Prostate gland (tissue), 2 donors: ENCODE measurements around the gene TIGD1. TPM values are rescaled to one million over a fixed set of nuclear protein-coding genes. Genes with fewer than 3 reads are reported as not detected.

Experiments
- DNase-seq: peaks from one replicate; pipeline ENCODE4 v3.0.0-alpha.2; 2019; ENCODE audit warnings: low spot score
- H3K27ac ChIP-seq, 2 donors: fragments of 200-600 bp; sonication (generic); 2 replicates each; pipeline ENCODE4 v1.5.1; 2017 to 2019
- H3K27me3 ChIP-seq: fragments of 200-600 bp; sonication (generic); replicated peaks from 2 replicates; pipeline ENCODE4 v1.5.1; 2019; ENCODE audit not compliant: insufficient read depth
- H3K36me3 ChIP-seq, 2 donors: fragments of 200-600 bp; sonication (generic); 1 replicate in 1 of 2; 2 replicates in 1 of 2; pipeline versions ENCODE4 v1.5.1 to v1.8.1; 2017 to 2019
- H3K4me1 ChIP-seq: fragments of 200-600 bp; sonication (generic); replicated peaks from 2 replicates; pipeline ENCODE4 v1.5.1; 2019
- H3K4me3 ChIP-seq, 2 donors: fragments of 200-600 bp; sonication (generic); 2 replicates each; pipeline ENCODE4 v1.5.1; 2017 to 2019
- H3K9me3 ChIP-seq: fragments of 200-600 bp; sonication (generic); 2 replicates; pipeline ENCODE4 v1.5.1; 2017
- POLR2A ChIP-seq: fragments of 450-650 bp; IDR thresholded peaks from one replicate; pipeline ENCODE4 v1.6.1; 2016; ENCODE audit warnings: antibody characterized with exemption, mild to moderate bottlenecking
- POLR2AphosphoS5 ChIP-seq: sonication (generic); formaldehyde crosslinking; IDR thresholded peaks from one replicate; pipeline ENCODE4 v1.6.1; 2017; ENCODE audit warnings: antibody characterized with exemption
- WGBS: methylation state at CpG from one replicate; pipeline ENCODE4 v1.1.5; 2018; 5-methylcytosine and 5-hydroxymethylcytosine counted together
- intact Hi-C: fragments of 100-400 bp; cut with DNase I; formaldehyde crosslinking; loops from one replicate; pipeline ENCODE4 v1.14.2; 2022
- total RNA-seq, 2 donors: library from RNA; depleted of rRNA; stranded (reverse); fragments of >200 nt; gene quantifications; one replicate each; pipeline ENCODE4 v1.1.0, GENCODE V29; 2016
- TF ChIP-seq, protein P1 (sequence below), 4 experiments: fragments of 200-600 bp in 2 of 4; fragments of 450-650 bp in 2 of 4; sonication (generic) in 2 of 4; IDR thresholded peaks; 1 replicate in 3 of 4; 2 replicates in 1 of 4; pipeline ENCODE4 v1.5.1; 2016 to 2019; ENCODE audit warnings: antibody characterized with exemption in 4 of 4, mild to moderate bottlenecking in 2 of 4, moderate library complexity in 2 of 4

Gene TIGD1
- total RNA-seq, 2 donors from 2014 or later = 2.6 to 4.9 TPM

DNA sequence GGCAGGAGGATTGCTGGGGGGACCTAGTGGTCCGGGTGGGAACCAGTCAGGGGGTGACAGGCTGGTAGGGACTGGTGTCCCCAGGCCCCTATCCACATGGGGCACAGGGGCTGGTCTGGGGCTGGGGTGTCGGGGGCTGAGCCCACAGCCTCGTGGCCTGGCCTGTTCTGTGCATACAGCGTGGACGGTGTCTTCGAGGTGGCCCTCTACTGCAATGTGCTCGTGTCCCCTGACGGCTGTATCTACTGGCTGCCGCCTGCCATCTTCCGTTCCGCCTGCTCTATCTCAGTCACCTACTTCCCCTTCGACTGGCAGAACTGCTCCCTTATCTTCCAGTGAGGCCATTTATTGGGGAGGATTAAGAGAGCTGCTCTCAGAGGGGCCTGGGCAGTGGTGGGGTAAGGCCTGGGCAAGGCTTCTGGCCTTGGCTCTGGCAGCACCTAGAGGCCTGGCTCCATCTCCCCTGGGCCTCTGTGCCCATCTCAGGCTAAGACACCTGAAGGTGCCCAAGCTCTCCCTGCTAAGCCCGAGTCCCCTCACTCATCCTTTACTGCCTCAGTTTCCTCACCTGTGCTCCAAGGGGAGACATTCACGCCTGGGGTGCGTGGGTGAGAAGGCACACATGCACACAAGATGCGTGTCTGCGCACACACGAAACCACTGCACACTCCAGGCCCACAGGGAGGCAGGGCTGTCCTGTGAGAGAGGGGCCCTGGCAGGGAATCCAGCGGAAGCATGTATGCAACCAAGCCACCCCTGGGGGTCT, 9.0 kb downstream of the TIGD1 start:
- H3K4me1 ChIP-seq = no peaks in the 10 kb centered on the region
- H3K9me3 ChIP-seq = no peaks in the 10 kb centered on the region
- TF ChIP-seq POLR2A (no peak), POLR2AphosphoS5 (no peak)
- TF ChIP-seq, protein P1, sequence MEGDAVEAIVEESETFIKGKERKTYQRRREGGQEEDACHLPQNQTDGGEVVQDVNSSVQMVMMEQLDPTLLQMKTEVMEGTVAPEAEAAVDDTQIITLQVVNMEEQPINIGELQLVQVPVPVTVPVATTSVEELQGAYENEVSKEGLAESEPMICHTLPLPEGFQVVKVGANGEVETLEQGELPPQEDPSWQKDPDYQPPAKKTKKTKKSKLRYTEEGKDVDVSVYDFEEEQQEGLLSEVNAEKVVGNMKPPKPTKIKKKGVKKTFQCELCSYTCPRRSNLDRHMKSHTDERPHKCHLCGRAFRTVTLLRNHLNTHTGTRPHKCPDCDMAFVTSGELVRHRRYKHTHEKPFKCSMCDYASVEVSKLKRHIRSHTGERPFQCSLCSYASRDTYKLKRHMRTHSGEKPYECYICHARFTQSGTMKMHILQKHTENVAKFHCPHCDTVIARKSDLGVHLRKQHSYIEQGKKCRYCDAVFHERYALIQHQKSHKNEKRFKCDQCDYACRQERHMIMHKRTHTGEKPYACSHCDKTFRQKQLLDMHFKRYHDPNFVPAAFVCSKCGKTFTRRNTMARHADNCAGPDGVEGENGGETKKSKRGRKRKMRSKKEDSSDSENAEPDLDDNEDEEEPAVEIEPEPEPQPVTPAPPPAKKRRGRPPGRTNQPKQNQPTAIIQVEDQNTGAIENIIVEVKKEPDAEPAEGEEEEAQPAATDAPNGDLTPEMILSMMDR (IDR thresholded peaks at IDR 0.05) = no peak
- no peak for DNase-seq
- H3K27ac ChIP-seq = no peak overlapping the region
- H3K27me3 ChIP-seq = no peaks in the 10 kb centered on the region
- 74% methylated on average over 19 of the region's 19 CpGs for WGBS
- H3K36me3 ChIP-seq = no peaks in the 10 kb centered on the region
- intact Hi-C loops = no loop called here
- H3K4me3 ChIP-seq = no peak overlapping the region

DNA sequence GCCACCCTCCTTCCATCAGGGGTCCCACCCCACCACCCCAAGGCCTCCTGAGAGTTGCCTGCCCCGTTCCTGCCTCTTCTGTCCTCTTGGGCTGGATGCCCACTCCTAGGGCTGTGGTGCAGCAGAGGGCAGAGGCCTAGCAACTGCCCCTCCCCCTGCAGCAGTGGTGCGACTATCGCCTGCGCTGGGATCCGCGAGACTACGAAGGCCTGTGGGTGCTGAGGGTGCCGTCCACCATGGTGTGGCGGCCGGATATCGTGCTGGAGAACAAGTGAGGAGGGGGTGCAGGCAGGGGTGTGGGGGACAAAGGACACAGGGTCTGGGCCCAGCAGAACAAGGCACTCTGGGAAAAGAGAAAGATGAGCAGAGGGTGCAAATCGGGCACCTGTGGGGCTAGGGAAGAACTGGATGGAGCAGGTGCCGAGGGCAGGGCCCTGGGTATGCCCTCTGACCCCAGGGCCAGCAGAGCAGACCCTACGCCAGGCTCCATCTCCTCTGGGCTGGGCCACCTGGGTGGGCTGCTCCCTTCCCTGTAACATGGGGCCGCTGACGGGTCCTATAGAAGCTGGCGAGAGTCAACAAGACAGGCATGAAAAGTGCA, 9.8 kb downstream of the TIGD1 start:
- 84% methylated on average over 17 of the region's 17 CpGs for WGBS
- Histone ChIP-seq H3K36me3 (no peaks in the 10 kb centered on the region), H3K27ac (no peak overlapping the region), H3K9me3 (no peaks in the 10 kb centered on the region), H3K4me1 (no peaks in the 10 kb centered on the region), H3K4me3 (no peak overlapping the region), H3K27me3 (no peaks in the 10 kb centered on the region)
- intact Hi-C loops = no loop called here
- no peak for DNase-seq
- no peak for TF ChIP-seq POLR2AphosphoS5
- TF ChIP-seq, protein P1 (IDR thresholded peaks at IDR 0.05) = no peak
- TF ChIP-seq POLR2A = no peak

DNA sequence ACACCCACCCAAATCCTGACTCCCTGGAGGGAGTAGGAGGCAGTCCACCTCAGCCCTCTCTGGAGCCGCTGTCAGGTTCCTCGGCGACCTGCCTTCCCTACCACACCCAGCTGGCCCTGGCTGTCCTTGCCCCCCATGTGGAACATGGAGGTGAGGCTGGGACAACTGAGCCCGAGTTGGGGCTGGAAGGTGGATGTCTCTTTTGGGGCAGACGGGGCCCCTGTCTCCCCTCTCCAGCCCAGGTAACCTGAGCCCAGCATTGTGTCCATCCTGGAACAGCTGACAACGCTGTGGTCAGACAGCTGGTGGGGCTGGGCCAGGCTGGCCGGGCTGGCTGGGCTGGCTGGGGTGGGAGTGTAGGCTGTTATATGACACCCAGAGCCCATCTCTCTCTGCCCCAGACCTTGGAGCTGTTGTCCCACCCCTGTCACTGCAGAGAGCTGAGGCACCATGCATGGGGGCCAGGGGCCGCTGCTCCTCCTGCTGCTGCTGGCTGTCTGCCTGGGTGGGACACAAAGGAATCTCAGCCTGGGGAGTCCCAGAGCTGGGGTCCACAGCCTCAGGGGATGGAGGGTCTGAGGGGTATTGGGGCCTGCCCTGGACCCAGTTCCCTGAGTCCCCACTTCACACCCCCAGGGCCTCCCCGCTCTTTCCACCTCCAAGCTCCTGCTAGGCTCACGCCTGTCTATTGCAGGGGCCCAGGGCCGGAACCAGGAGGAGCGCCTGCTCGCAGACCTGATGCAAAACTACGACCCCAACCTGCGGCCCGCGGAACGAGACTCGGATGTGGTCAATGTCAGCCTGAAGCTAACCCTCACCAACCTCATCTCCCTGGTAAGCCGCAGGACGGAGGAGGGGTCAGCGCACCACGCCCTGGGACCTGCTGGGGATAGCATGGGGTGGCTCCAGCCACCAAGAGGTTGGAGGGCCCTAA, 10.8 kb downstream of the TIGD1 start, which contains the start of gene CHRNG:
Gene CHRNG, plus strand, starts transcription at position 395 of the 934 bp plus-strand sequence. Its CDS starts 56 bp downstream, at position 451.
- H3K9me3 ChIP-seq = no peaks in the 10 kb centered on the region
- no peak within 1 kb of the TSS for H3K27ac ChIP-seq
- no peaks in the 10 kb centered on the region for H3K4me1 ChIP-seq
- DNase-seq = no peak
- WGBS = 37% methylated on average over 23 of the region's 23 CpGs
- H3K27me3 ChIP-seq = no peaks in the 10 kb centered on the region
- TF ChIP-seq POLR2A (no peak), POLR2AphosphoS5 (no peak)
- TF ChIP-seq, protein P1 (IDR thresholded peaks at IDR 0.05) = no peak
- H3K4me3 ChIP-seq = no peak within 1 kb of the TSS
- intact Hi-C loops = no loop called here
- H3K36me3 ChIP-seq = no peaks in the 10 kb centered on the region

DNA sequence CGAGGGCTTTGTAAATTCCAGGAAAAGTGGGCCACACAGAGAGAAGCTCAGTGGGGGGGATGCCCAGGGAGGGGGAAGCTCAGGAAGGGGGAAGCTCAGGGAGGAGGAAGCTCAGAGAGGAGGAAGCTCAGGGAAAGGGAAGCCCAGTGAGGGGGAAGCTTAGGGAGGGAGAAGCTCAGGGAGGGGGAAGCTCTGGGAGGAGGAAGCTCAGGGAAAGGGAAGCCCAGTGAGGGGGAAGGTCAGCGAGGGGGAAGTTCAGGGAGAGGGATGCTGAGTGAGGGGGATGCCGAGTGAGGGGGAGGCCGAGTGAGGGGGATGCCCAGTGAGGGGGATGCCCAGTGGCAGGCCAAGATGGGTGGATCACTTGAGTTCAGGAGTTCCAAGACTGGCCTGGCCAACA, 11.7 kb downstream of the TIGD1 start:
- TF ChIP-seq POLR2AphosphoS5 (no peak), POLR2A (no peak)
- TF ChIP-seq, protein P1 (IDR thresholded peaks at IDR 0.05) = no peak
- no peak for DNase-seq
- WGBS = 27% methylated on average over 4 of the region's 4 CpGs
- Histone ChIP-seq H3K9me3 (no peaks in the 10 kb centered on the region), H3K36me3 (no peaks in the 10 kb centered on the region), H3K27me3 (no peaks in the 10 kb centered on the region), H3K27ac (no peak overlapping the region), H3K4me1 (no peaks in the 10 kb centered on the region), H3K4me3 (no peak overlapping the region)
- intact Hi-C loops = no loop called here
